Erythroblast (primary cell): ENCODE results near the gene DHPS.

ENCODE experiments used
- GATA1 ChIP-seq: IDR thresholded peaks from 2 replicates; pipeline ENCODE4 v1.6.1; 2011; ENCODE audit warnings: low read depth, mild to moderate bottlenecking, control low read depth, low read length, moderate library complexity
- POLR2A ChIP-seq: IDR thresholded peaks from 2 replicates; pipeline ENCODE4 v1.6.1; 2011; ENCODE audit warnings: mild to moderate bottlenecking, low read length

- TF ChIP-seq POLR2A (no peak), GATA1 (no peak)
These were observed 14.3 kb upstream of the DHPS start for GRCh38 chr19:12695997-12696365.
